IMR-90 (cell line): ENCODE data around the gene ZMIZ1. TPM values are rescaled to one million over a fixed set of nuclear protein-coding genes. Genes with fewer than 3 reads are reported as not detected.

ENCODE experiments used
- ATAC-seq: fragments of 200-7000 bp; cut with Tn5 transposase; 2 replicates; pipeline ENCODE4 v1.9.1; 2020; ENCODE audit warnings: low read depth, mild to moderate bottlenecking, moderate library complexity
- BruUV-seq: library from RNA; stranded (reverse); fragments of 400-500 nt; replicated peaks from 2 replicates; lab custom pipeline; 2021; lab: Mats Ljungman, UMichigan
- CTCF ChIA-PET: fragments of 300-600 bp; formaldehyde crosslinking; extraction: SDS; loops from one replicate; lab custom pipeline; 2021; ENCODE audit warnings: antibody characterized with exemption; lab: Yijun Ruan, JAX
- POLR2A ChIA-PET: fragments of 300-600 bp; sonication (Branson Sonifier 250); formaldehyde crosslinking; loops from one replicate; lab custom pipeline; 2022; ENCODE audit warnings: antibody characterized with exemption; ENCODE audit not compliant: unreplicated experiment; lab: Charles Lee
- DNase-seq: peaks from one replicate; pipeline ENCODE4 v3.0.0; 2013
- H2AFZ ChIP-seq: replicated peaks from 2 replicates; pipeline ENCODE3; 2013; ENCODE audit warnings: low read length, mild to moderate bottlenecking; ENCODE audit not compliant: poor library complexity
- H2AK5ac ChIP-seq: 2 replicates; pipeline ENCODE4 v1.6.1; 2013; ENCODE audit warnings: low read depth, low read length, inconsistent platforms
- H2AK9ac ChIP-seq: replicated peaks from 2 replicates; pipeline ENCODE3; 2013; ENCODE audit warnings: mild to moderate bottlenecking, low read depth, low read length, moderate library complexity; ENCODE audit not compliant: poor library complexity
- H2BK120ac ChIP-seq: 2 replicates; pipeline ENCODE4 v1.6.1; 2013; ENCODE audit warnings: low read depth, low read length, inconsistent platforms
- H2BK15ac ChIP-seq: 3 replicates; pipeline ENCODE4 v1.6.1; 2013; ENCODE audit warnings: low read depth, low read length, inconsistent platforms
- H2BK20ac ChIP-seq: 2 replicates; pipeline ENCODE4 v1.6.1; 2013; ENCODE audit warnings: low read depth, mild to moderate bottlenecking, inconsistent platforms, low read length, moderate library complexity
- H2BK5ac ChIP-seq: 2 replicates; pipeline ENCODE4 v1.6.1; 2013; ENCODE audit warnings: mild to moderate bottlenecking, low read depth, low read length, inconsistent platforms; ENCODE audit not compliant: poor library complexity, severe bottlenecking
- H3K14ac ChIP-seq: replicated peaks from 2 replicates; pipeline ENCODE4 v1.6.1; 2013; ENCODE audit warnings: low read depth, low read length, inconsistent platforms
- H3K18ac ChIP-seq: 2 replicates; pipeline ENCODE4 v1.6.1; 2013; ENCODE audit warnings: low read depth, low read length, control low read depth
- H3K23ac ChIP-seq: 2 replicates; pipeline ENCODE4 v1.6.1; 2013; ENCODE audit warnings: low read depth, low read length, inconsistent platforms
- H3K27ac ChIP-seq: 2 replicates; pipeline ENCODE4 v1.5.1; 2013; ENCODE audit warnings: mild to moderate bottlenecking, control low read depth, low read length; ENCODE audit not compliant: insufficient read depth
- H3K27me3 ChIP-seq: 2 replicates; pipeline ENCODE4 v1.6.1; 2013; ENCODE audit warnings: low read length; ENCODE audit not compliant: control insufficient read depth, insufficient read depth
- H3K36me3 ChIP-seq: 2 replicates; pipeline ENCODE4 v1.6.1; 2013; ENCODE audit warnings: low read length, mixed read lengths; ENCODE audit not compliant: control insufficient read depth, insufficient read depth
- H3K4ac ChIP-seq: 2 replicates; pipeline ENCODE4 v1.6.1; 2013; ENCODE audit warnings: low read depth, low read length, inconsistent platforms
- H3K4me1 ChIP-seq: 2 replicates; pipeline ENCODE4 v1.6.1; 2013; ENCODE audit warnings: low read length, mixed read lengths; ENCODE audit not compliant: control insufficient read depth, insufficient read depth
- H3K4me2 ChIP-seq: 2 replicates; pipeline ENCODE4 v1.6.1; 2013; ENCODE audit warnings: low read depth, mild to moderate bottlenecking, control low read depth, low read length, moderate library complexity
- H3K4me3 ChIP-seq: 2 replicates; pipeline ENCODE4 v1.5.1; 2013; ENCODE audit warnings: low read depth, mild to moderate bottlenecking, control low read depth, low read length, moderate library complexity; ENCODE audit not compliant: insufficient read depth
- H3K56ac ChIP-seq: 2 replicates; pipeline ENCODE4 v1.6.1; 2013; ENCODE audit warnings: low read length, inconsistent platforms; ENCODE audit not compliant: insufficient read depth; ENCODE audit errors: extremely low read depth
- H3K79me1 ChIP-seq, 2 experiments: 2 replicates each; pipeline ENCODE4 v1.6.1; 2013; ENCODE audit warnings: low read length in 2 of 2, inconsistent platforms in 1 of 2, low read depth in 1 of 2
- H3K9ac ChIP-seq: 2 replicates; pipeline ENCODE4 v1.6.1; 2013; ENCODE audit warnings: low read depth, low read length, control low read depth
- H3K9me1 ChIP-seq: 2 replicates; pipeline ENCODE4 v1.6.1; 2013; ENCODE audit warnings: low read length, inconsistent platforms; ENCODE audit not compliant: insufficient read depth
- H3K9me3 ChIP-seq: 2 replicates; pipeline ENCODE4 v1.6.1; 2013; ENCODE audit warnings: low read length; ENCODE audit not compliant: control insufficient read depth, insufficient read depth
- H4K20me1 ChIP-seq: 2 replicates; pipeline ENCODE4 v1.6.1; 2013; ENCODE audit warnings: low read length, inconsistent platforms; ENCODE audit not compliant: insufficient read depth
- H4K5ac ChIP-seq: 2 replicates; pipeline ENCODE4 v1.6.1; 2013; ENCODE audit warnings: mild to moderate bottlenecking, low read depth, low read length, control low read depth
- H4K8ac ChIP-seq, 2 experiments: 2 replicates each; pipeline ENCODE4 v1.6.1; 2013; ENCODE audit warnings: low read depth in 2 of 2, low read length in 2 of 2, control low read depth in 1 of 2, inconsistent platforms in 1 of 2
- H4K91ac ChIP-seq: 2 replicates; pipeline ENCODE4 v1.6.1; 2013; ENCODE audit warnings: low read depth, low read length, inconsistent platforms; ENCODE audit not compliant: insufficient read depth
- BHLHE40 ChIP-seq: fragments of 150-350 bp; IDR thresholded peaks from 2 replicates; pipeline ENCODE4 v1.6.1; 2016; ENCODE audit warnings: mild to moderate bottlenecking, low read depth, low read length
- CEBPB ChIP-seq: IDR thresholded peaks from 2 replicates; pipeline ENCODE4 v1.6.1; 2012; ENCODE audit warnings: low read depth, low read length, improper control_type of control experiment
- CHD1 ChIP-seq: IDR thresholded peaks from 2 replicates; pipeline ENCODE4 v1.6.1; 2012; ENCODE audit warnings: low read depth, low read length, improper control_type of control experiment
- CTCF ChIP-seq: conservative IDR thresholded peaks from 2 replicates; pipeline ENCODE4 v1.5.1; 2012; ENCODE audit warnings: mild to moderate bottlenecking, low read depth, low read length, improper control_type of control experiment
- ELK1 ChIP-seq: fragments of 150-350 bp; IDR thresholded peaks from 2 replicates; pipeline ENCODE4 v1.6.1; 2016; ENCODE audit warnings: low read depth, mild to moderate bottlenecking, low read length, moderate library complexity, borderline replicate concordance
- FOS ChIP-seq: fragments of 150-350 bp; IDR thresholded peaks from 2 replicates; pipeline ENCODE4 v1.6.1; 2016; ENCODE audit warnings: low read depth, low read length
- MAFK ChIP-seq: IDR thresholded peaks from 2 replicates; pipeline ENCODE4 v1.6.1; 2012; ENCODE audit warnings: low read depth, low read length, improper control_type of control experiment
- MAZ ChIP-seq: IDR thresholded peaks from 2 replicates; pipeline ENCODE4 v1.6.1; 2012; ENCODE audit warnings: low read depth, mild to moderate bottlenecking, low read length, improper control_type of control experiment, moderate library complexity, borderline replicate concordance
- NFE2L2 ChIP-seq: fragments of 150-350 bp; IDR thresholded peaks from 2 replicates; pipeline ENCODE4 v1.6.1; 2016; ENCODE audit warnings: low read depth, mild to moderate bottlenecking, low read length
- POLR2A ChIP-seq: IDR thresholded peaks from 2 replicates; pipeline ENCODE4 v1.6.1; 2012; ENCODE audit warnings: mild to moderate bottlenecking, low read depth, low read length
- RAD21 ChIP-seq: IDR thresholded peaks from 2 replicates; pipeline ENCODE4 v1.6.1; 2012; ENCODE audit warnings: low read length, improper control_type of control experiment
- RCOR1 ChIP-seq: IDR thresholded peaks from 2 replicates; pipeline ENCODE4 v1.6.1; 2012; ENCODE audit warnings: mild to moderate bottlenecking, low read length, improper control_type of control experiment; ENCODE audit not compliant: insufficient replicate concordance
- RFX5 ChIP-seq: IDR thresholded peaks from 2 replicates; pipeline ENCODE4 v1.8.0; 2012; ENCODE audit warnings: low read depth, mild to moderate bottlenecking, low read length, moderate library complexity
- SMC3 ChIP-seq: fragments of 150-350 bp; IDR thresholded peaks from 2 replicates; pipeline ENCODE4 v1.6.1; 2016; ENCODE audit warnings: low read depth, mild to moderate bottlenecking, antibody characterized with exemption, low read length, moderate library complexity
- USF2 ChIP-seq: fragments of 150-350 bp; IDR thresholded peaks from 2 replicates; pipeline ENCODE4 v1.6.1; 2017; ENCODE audit warnings: mild to moderate bottlenecking, antibody characterized with exemption, low read length, low read depth
- WGBS, 2 experiments: methylation state at CpG; one replicate each; pipeline versions ENCODE4 v1.1.5 to v1.1.7; 2013; ENCODE audit warnings: missing lambda C conversion rate in 2 of 2; ENCODE audit not compliant: insufficient read length in 1 of 2; ENCODE audit errors: extremely low coverage in 2 of 2; 5-methylcytosine and 5-hydroxymethylcytosine counted together
- dilution Hi-C: fragments of 300-500 bp; cut with HindIII; formaldehyde crosslinking; loops from one replicate; pipeline ENCODE4 v1.14.3; 2018; ENCODE audit warnings: low sequenced_read_pairs; ENCODE audit not compliant: unreplicated experiment
- in situ Hi-C: fragments of 300-500 bp; cut with MboI; formaldehyde crosslinking; loops from 3 replicates; pipeline ENCODE4 v1.14.3; 2019; ENCODE audit warnings: low sequenced_read_pairs, inconsistent platforms, mixed read lengths
- intact Hi-C: fragments of 100-400 bp; cut with micrococcal nuclease; formaldehyde crosslinking; loops from 2 replicates; pipeline ENCODE4 v1.10.0; 2022
- polyA plus RNA-seq, 3 experiments: library from polyadenylated mRNA; depleted of rRNA; stranded (reverse); fragments of >200 nt; gene quantifications; 2 replicates each; pipeline ENCODE4 v1.2.3, GENCODE V29; 2012; ENCODE audit warnings: low replicate concordance in 1 of 3
- total RNA-seq: library from RNA; depleted of rRNA; stranded (reverse); fragments of >200 nt; gene quantifications from 2 replicates; pipeline ENCODE4 v1.2.3, GENCODE V29; 2012

The ZMIZ1 gene
- total and polyA plus RNA-seq, 2 of the 4 experiments (the other 2 are of a cell fraction): 6.6 to 48.7 TPM

GRCh38 chr10:79065853-79066252 is 2.9 kb upstream of the ZMIZ1 start:
- H3K4me3 ChIP-seq: no peak overlapping the region
- H3K27me3 ChIP-seq: peaks cover 4% of the 10 kb centered on the region
- H3K27ac ChIP-seq: no peak overlapping the region
- H2AFZ ChIP-seq: no peak overlapping the region
- H2AK5ac ChIP-seq: no peak overlapping the region
- in situ Hi-C loops: no loop called here
- no peak overlapping the region for H3K23ac ChIP-seq
- H4K5ac ChIP-seq: no peak overlapping the region
- H3K4ac ChIP-seq: no peak overlapping the region
- peaks cover 3% of the 10 kb centered on the region; the same call in 1 of the 2 replicates for H3K4me1 ChIP-seq
- peaks cover 0 to 17% of the 10 kb centered on the region in 2 experiments; a peak in 2 of 4 replicates for H3K79me1 ChIP-seq
- ATAC-seq (no peak), DNase-seq (no peak)
- intact Hi-C loops: loop anchor here (5.0 to 10.0 kb wide), 6 partner anchors 119 to 511 kb away; no protein-coding TSS in a partner anchor
- H3K18ac ChIP-seq: no peak overlapping the region
- no peaks in the 10 kb centered on the region for H3K9me1 ChIP-seq
- H3K9ac ChIP-seq: no peak overlapping the region
- no peak overlapping the region for H2BK5ac ChIP-seq
- no peaks in the 10 kb centered on the region for H3K9me3 ChIP-seq
- no peak overlapping the region for H2BK20ac ChIP-seq
- H4K8ac ChIP-seq: no peak overlapping the region
- POLR2A ChIA-PET: no interaction called here
- no peak overlapping the region for H3K14ac ChIP-seq
- H3K4me2 ChIP-seq: no peak overlapping the region
- peak overlapping the region; percentile 67 for H2AK9ac ChIP-seq
- no peak overlapping the region for H3K56ac ChIP-seq
- H4K20me1 ChIP-seq: peaks cover 9% of the 10 kb centered on the region
- CTCF ChIA-PET: no interaction called here
- BruUV-seq: no TSS peak
- TF ChIP-seq ELK1 (no peak), MAZ (no peak), USF2 (no peak), RFX5 (no peak), RAD21 (no peak), POLR2A (no peak), RCOR1 (no peak), MAFK (no peak), CTCF (no peak), CEBPB (no peak), CHD1 (no peak), NFE2L2 (no peak), SMC3 (no peak), BHLHE40 (no peak), FOS (no peak)
- dilution Hi-C loops: no loop called here
- H2BK120ac ChIP-seq: no peak overlapping the region
- no peak overlapping the region for H2BK15ac ChIP-seq
- no peaks in the 10 kb centered on the region for H3K36me3 ChIP-seq
- no CpG with 5 or more reads among the region's 2 CpGs for WGBS, 2 experiments
- H4K91ac ChIP-seq: no peak overlapping the region
